Measurements from ENCODE around the gene MAZ. TPM values are rescaled to one million over a fixed set of nuclear protein-coding genes. Genes with fewer than 3 reads are reported as not detected.
"Not testable (repeated sequence)": the region's sequence is repeated elsewhere in the genome, so short reads cannot be mapped to it uniquely, and the experiment has no call there.

The MAZ gene
- total RNA-seq, 2 donors from 2014 or later = 33.0 to 86.6 TPM

DNA sequence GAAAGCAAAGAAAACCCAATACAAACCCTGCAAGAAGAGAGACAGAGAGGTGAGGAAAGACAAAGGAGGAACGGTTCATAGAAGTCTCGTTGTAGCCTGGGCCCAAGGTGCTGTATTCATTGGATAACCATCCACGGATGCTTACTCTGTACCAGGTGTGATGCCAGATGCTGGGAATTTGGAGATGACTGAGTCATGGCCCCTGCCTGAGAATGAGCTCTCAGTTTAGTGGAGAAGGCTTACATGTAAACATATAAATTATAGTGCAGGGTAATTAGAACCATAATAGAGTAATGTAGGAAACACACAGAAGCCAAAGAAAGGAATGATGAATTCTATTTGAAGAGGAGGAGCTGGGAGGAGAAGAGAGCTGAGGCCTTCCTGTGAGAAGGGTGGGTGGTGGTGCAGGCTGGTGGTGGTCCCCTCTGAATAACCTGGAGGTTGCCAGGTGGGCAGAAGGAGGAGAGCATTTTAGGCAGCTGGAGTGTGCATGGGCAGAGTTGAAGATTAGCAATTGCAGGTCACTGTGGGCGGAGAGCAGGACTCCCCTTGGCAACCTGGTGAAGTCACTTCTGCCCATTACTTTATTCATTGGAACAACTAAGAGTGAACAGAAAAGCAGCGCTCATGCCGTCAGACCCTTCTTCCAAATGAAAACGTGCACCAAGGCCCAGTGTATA lies 35.9 kb upstream of the MAZ start:
- no peaks in the 10 kb centered on the region for H3K27me3 ChIP-seq
- no peak overlapping the region for H3K4me3 ChIP-seq
- no peak overlapping the region for H3K27ac ChIP-seq
- H3K36me3 ChIP-seq = no peaks in the 10 kb centered on the region
- TF ChIP-seq, protein P1, sequence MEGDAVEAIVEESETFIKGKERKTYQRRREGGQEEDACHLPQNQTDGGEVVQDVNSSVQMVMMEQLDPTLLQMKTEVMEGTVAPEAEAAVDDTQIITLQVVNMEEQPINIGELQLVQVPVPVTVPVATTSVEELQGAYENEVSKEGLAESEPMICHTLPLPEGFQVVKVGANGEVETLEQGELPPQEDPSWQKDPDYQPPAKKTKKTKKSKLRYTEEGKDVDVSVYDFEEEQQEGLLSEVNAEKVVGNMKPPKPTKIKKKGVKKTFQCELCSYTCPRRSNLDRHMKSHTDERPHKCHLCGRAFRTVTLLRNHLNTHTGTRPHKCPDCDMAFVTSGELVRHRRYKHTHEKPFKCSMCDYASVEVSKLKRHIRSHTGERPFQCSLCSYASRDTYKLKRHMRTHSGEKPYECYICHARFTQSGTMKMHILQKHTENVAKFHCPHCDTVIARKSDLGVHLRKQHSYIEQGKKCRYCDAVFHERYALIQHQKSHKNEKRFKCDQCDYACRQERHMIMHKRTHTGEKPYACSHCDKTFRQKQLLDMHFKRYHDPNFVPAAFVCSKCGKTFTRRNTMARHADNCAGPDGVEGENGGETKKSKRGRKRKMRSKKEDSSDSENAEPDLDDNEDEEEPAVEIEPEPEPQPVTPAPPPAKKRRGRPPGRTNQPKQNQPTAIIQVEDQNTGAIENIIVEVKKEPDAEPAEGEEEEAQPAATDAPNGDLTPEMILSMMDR (IDR thresholded peaks at IDR 0.05) = no peak
- no peaks in the 10 kb centered on the region for H3K4me1 ChIP-seq
- no peak for DNase-seq (ENCODE audit: low spot score)
- no peaks in the 10 kb centered on the region for H3K9me3 ChIP-seq

DNA sequence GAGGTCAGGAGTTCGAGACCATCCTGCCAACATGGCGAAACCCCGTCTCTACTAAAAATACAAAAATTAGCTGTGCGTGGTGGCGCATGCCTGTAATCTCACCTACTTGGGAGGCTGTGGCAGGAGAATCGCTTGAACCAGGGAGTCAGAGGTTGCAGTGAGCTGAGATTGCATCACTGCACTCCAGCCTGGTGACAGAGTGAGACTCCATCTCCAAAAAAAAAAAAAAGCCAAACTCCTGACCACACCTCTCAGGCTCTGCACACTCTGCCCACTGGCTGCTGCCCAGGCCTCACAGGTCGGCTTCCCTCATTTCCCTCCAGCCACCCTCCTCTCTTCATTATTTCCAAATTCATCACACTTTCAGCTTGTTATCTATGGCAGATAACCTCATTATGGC lies 34.0 kb upstream of the MAZ start:
- H3K27me3 ChIP-seq; DNase-seq (ENCODE audit: low spot score); H3K9me3 ChIP-seq; H3K27ac ChIP-seq; H3K4me1 ChIP-seq; H3K4me3 ChIP-seq; H3K36me3 ChIP-seq: not testable (repeated sequence)

DNA sequence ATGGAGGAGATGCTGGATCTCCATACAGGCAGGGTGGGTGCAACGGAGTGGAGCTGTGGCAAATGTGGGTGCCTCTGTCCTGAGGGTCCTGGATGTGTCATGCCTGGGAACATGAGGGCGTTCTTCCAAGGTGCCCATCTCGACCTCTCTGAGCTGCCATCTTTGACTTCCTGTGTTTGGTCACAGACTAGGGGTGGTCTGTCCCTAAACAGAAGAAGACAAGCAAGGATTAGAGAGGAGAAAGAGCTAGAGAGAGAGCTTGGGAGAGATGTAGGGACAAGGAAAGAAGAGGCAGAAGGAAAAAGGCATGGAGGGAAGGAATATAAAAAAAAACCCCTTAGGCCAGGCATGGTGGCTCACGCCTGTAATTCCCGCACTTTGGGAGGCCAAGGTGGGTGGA lies 31.6 kb upstream of the MAZ start:
- Histone ChIP-seq H3K27me3 (no peaks in the 10 kb centered on the region), H3K27ac (no peak overlapping the region), H3K36me3 (no peaks in the 10 kb centered on the region), H3K4me3 (no peak overlapping the region), H3K9me3 (no peaks in the 10 kb centered on the region), H3K4me1 (no peaks in the 10 kb centered on the region)
- TF ChIP-seq, protein P1 (IDR thresholded peaks at IDR 0.05) = no peak
- no peak for DNase-seq (ENCODE audit: low spot score)

DNA sequence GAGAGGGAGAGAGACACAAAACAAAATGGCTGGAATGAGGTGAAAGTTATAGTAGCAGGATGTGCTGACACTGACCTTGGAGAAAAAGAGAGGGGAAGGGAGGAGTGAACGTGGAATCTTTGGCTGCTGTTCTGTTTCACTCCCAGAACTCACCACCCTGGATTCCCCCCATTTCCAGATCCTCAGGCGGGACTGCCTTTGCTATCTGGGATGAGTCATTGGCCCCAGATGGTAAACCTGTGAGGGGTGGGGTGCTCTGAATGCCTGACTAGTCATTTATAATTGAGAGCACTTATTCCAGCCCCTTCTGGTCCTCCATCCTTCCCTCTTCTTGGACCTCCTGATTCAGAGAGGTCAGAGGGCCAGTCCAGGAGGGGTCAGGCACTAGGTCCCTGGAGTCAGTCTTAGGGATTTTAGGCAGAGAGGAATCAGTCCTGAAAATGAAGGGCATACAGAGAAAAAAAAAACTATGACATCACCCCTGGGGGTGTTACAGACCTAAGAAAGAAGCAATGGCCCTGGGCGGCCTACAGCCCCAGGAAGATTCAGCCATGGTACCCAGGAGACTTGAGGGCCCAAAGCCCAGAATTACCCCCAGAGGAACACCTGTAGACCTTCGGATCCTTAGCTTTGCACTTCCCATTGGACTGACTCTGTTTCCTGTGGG lies 30.5 kb upstream of the MAZ start:
- TF ChIP-seq, protein P1 (IDR thresholded peaks at IDR 0.05) = no peak
- Histone ChIP-seq H3K36me3 (no peaks in the 10 kb centered on the region), H3K4me1 (no peaks in the 10 kb centered on the region), H3K9me3 (no peaks in the 10 kb centered on the region), H3K27me3 (no peaks in the 10 kb centered on the region), H3K4me3 (no peak overlapping the region), H3K27ac (no peak overlapping the region)
- DNase-seq (ENCODE audit: low spot score) = no peak

DNA sequence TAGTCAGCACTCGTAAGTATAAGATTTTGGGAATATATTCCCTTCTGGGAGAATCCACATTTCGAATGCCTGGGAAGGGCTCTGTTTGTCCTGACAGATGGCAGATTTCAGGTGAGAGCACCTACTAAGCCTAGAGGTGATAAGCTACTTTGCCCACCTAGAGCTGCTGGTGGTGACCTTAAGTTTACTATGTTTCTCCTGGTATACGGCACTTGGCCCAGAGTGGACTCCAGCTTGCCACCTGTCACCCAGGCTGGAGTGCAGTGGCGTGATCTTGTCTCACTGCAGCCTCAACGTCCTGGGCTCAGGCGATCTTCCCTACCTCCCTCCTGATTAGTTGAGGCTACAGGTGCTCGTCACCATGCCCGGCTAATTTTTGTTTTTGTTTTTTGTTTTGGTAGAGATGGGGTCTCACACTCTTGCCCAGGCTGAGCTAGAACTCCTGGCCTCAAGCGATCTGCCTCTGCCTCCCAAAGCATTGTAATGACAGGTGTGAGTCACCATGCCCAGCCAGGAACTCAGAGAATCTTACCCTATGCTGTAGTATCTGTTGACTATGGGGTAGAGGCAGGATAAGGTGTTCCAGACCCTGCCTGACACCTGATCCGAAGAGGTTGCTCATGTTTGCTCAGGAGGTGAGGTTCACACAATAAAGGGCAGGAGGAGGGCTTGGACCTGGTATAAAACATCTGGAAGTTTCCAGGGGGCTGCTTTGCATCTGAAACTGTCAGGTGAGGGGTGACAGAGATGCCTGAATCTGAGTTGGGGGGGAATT lies 28.6 kb upstream of the MAZ start, which contains the start of gene ZG16:
Gene ZG16, plus strand, starts transcription at position 681 of the 775 bp plus-strand sequence. CDS start 1,011 bp downstream, outside the sequence.
- no peaks in the 10 kb centered on the region for H3K27me3 ChIP-seq
- no peaks in the 10 kb centered on the region for H3K36me3 ChIP-seq
- no peak within 1 kb of the TSS for H3K4me3 ChIP-seq
- H3K9me3 ChIP-seq = no peaks in the 10 kb centered on the region
- no peaks in the 10 kb centered on the region for H3K4me1 ChIP-seq
- no peak for DNase-seq (ENCODE audit: low spot score)
- TF ChIP-seq, protein P1 (IDR thresholded peaks at IDR 0.05) = no peak
- H3K27ac ChIP-seq = no peak within 1 kb of the TSS

DNA sequence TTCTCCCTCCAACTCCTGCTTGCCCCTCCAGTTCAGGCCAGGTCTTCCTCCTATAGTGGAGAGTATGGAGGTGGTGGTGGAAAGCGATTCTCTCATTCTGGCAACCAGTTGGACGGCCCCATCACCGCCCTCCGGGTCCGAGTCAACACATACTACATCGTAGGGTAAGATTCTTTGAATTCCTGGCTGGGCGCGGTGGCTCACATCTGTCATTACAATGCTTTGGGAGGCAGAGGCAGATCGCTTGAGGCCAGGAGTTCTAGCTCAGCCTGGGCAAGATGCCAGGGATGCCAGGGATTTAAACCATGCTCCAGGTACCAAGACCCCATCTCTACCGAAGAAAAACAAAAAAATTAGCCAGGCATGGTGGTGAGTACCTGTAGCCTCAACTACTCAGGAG lies 26.9 kb upstream of the MAZ start:
- no peak for DNase-seq (ENCODE audit: low spot score)
- Histone ChIP-seq H3K9me3 (no peaks in the 10 kb centered on the region), H3K27ac (no peak overlapping the region), H3K36me3 (no peaks in the 10 kb centered on the region), H3K4me3 (no peak overlapping the region), H3K27me3 (no peaks in the 10 kb centered on the region), H3K4me1 (no peaks in the 10 kb centered on the region)
- TF ChIP-seq, protein P1 (IDR thresholded peaks at IDR 0.05) = no peak

DNA sequence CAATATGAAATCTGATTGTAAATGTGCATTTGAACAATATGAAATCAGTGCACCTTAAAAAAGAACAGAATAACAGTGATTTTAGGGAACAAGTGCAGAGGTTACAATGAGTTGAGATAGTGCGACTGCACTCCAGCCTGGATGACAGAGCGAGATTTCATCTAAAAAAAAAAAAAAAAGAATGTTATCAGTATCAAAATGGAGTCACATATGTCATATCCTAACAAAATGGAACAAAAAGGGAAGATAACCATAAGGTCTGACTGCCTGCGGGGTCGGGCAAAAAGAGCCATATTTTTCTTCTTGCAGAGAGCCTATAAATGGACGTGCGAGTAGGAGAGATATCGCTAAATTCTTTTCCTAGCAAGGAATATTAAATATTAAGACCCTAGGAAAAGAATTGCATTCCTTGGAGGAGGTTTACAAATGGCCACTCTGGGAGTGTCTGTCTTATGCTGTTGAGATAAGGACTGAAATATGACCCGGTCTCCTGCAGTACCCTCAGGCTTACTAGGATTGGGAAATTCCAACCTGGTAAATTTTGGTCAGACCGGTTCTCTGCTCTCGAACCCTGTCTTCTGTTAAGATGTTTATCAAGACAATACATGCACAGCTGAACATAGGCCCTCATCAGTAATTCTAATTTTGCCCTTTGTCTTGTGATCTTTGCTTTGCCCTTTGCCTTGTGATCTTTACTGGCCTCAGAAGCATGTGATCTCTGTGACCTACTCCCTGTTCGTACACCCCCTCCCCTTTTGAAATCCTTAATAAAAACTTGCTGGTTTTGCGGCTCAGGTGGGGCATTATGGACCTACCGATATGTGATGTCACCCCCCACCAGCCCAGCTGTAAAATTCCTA lies 23.0 kb upstream of the MAZ start:
- not testable (repeated sequence) for H3K27me3 ChIP-seq; DNase-seq (ENCODE audit: low spot score); H3K36me3 ChIP-seq; H3K27ac ChIP-seq; H3K9me3 ChIP-seq; H3K4me3 ChIP-seq; H3K4me1 ChIP-seq
